DOHH2 (cell line): ENCODE data around the gene SLC25A39.

Experiments
- CTCF ChIP-seq: fragments of 200-600 bp; sonication (generic); IDR thresholded peaks from one replicate; pipeline ENCODE4 v1.5.1; 2014; ENCODE audit warnings: antibody characterized with exemption, mild to moderate bottlenecking, low read depth, low read length; ENCODE audit not compliant: poor library complexity, severe bottlenecking
- EZH2phosphoT487 ChIP-seq: fragments of 200-600 bp; sonication (generic); IDR thresholded peaks from 2 replicates; pipeline ENCODE4 v1.6.1; 2017; ENCODE audit warnings: borderline replicate concordance, mild to moderate bottlenecking, antibody characterized with exemption, low read length, moderate library complexity, mixed read lengths

- no peak for TF ChIP-seq CTCF
- TF ChIP-seq EZH2phosphoT487, result no peak
Observed at GRCh38 chr17:44308320-44308818, 16.3 kb downstream of the SLC25A39 start, which contains the start of gene RUNDC3A.
